ENCODE results near the gene IL6R.

DNA sequence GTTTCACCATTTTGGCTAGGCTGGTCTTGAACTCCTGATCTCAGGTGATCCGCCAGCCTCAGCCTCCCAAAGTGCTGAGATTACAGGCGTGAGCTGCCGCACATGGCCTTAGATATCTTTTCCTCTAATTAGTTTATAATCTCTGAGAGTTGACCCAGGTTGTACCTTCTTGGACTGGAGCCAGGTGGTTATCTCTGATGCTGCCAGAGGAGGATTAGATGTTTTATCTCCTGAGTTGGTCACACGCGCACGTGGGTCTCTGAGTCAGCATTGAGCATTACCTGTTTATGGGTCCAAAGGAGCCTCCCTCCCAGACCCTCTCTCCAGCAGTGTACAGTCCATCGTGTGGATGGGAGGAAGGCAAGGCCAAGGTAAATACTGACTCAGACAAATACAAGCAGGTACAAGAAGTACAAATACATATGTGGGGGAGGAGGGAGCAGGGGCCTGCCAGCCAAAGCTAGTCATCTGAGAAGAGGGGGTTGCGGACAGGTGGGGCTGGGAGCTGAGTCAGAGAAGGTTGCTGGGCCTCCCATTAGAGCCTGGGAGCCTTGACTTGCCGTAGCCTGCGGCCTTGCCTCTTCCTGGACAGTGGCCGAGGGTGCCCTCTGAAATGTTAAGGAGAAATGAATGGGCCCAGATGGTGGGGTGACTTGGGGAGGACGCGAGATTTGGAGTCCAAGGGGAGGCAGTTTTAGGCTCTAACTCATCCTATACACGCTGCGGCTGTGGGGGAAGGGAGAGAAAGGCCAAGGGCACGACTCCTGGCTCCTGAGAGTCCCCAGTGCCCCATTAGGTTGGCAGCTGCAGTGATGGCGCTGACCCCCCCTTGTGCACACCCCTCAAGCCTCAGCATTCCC, 13.1 kb downstream of the IL6R start:
- TF ChIP-seq, protein P1, sequence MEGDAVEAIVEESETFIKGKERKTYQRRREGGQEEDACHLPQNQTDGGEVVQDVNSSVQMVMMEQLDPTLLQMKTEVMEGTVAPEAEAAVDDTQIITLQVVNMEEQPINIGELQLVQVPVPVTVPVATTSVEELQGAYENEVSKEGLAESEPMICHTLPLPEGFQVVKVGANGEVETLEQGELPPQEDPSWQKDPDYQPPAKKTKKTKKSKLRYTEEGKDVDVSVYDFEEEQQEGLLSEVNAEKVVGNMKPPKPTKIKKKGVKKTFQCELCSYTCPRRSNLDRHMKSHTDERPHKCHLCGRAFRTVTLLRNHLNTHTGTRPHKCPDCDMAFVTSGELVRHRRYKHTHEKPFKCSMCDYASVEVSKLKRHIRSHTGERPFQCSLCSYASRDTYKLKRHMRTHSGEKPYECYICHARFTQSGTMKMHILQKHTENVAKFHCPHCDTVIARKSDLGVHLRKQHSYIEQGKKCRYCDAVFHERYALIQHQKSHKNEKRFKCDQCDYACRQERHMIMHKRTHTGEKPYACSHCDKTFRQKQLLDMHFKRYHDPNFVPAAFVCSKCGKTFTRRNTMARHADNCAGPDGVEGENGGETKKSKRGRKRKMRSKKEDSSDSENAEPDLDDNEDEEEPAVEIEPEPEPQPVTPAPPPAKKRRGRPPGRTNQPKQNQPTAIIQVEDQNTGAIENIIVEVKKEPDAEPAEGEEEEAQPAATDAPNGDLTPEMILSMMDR (IDR thresholded peaks at IDR 0.05), result no peak
- TF ChIP-seq EP300 (IDR thresholded peaks at IDR 0.05) (no peak), POLR2AphosphoS5 (IDR thresholded peaks at IDR 0.05) (peak; percentile 44 to 93 (median 87))
